HAP-1 (cell line): ENCODE measurements around the gene TRIM15.
"Not testable (repeated sequence)": the region's sequence is repeated elsewhere in the genome, so short reads cannot be mapped to it uniquely, and the experiment has no call there.

Experiments
- DNase-seq, 2 experiments: peaks; one replicate each; pipeline ENCODE4 v3.0.0-alpha.2; 2016 to 2020; ENCODE audit warnings: low spot score in 2 of 2
- H3K27me3 ChIP-seq: fragments of 250-450 bp; sonication (Bioruptor Pico); 2 replicates; pipeline ENCODE4 v1.5.1; 2020; ENCODE audit warnings: low read depth, mild to moderate bottlenecking, moderate library complexity
- H3K36me3 ChIP-seq: fragments of 250-450 bp; sonication (Bioruptor Pico); replicated peaks from 2 replicates; pipeline ENCODE4 v1.5.1; 2020; ENCODE audit warnings: mild to moderate bottlenecking
- H3K4me1 ChIP-seq: fragments of 250-450 bp; sonication (Bioruptor Pico); 2 replicates; pipeline ENCODE4 v1.5.1; 2020; ENCODE audit warnings: mild to moderate bottlenecking
- H3K4me3 ChIP-seq: fragments of 250-450 bp; sonication (Bioruptor Pico); 2 replicates; pipeline ENCODE4 v1.5.1; 2020; ENCODE audit warnings: mild to moderate bottlenecking, moderate library complexity
- H3K9me3 ChIP-seq: fragments of 250-450 bp; sonication (Bioruptor Pico); 2 replicates; pipeline ENCODE4 v1.5.1; 2020; ENCODE audit warnings: mild to moderate bottlenecking, moderate library complexity
- in situ Hi-C: fragments of 300-500 bp; cut with MboI; formaldehyde crosslinking; loops from 3 replicates; pipeline ENCODE4 v1.14.3; 2020; ENCODE audit warnings: low sequenced_read_pairs, inconsistent platforms, mixed read lengths

Gene TRIM15

GRCh38 chr6:30163090-30163917, at the start of gene TRIM15:
Gene TRIM15 (plus strand): TSS chr6:30163546. CDS start chr6:30163685, 139 bp downstream.
- Histone ChIP-seq H3K9me3 (no peaks in the 10 kb centered on the region), H3K4me1 (no peaks in the 10 kb centered on the region), H3K27me3 (peaks cover 15% of the 10 kb centered on the region), H3K4me3 (no peak within 1 kb of the TSS), H3K36me3 (no peaks in the 10 kb centered on the region)
- DNase-seq = no peak
- in situ Hi-C loops = loop anchor here (10.0 kb wide), 1 partner anchor 319 kb away; no protein-coding TSS in a partner anchor

GRCh38 chr6:30113841-30114240, 49.5 kb upstream of the TRIM15 start:
- H3K9me3 ChIP-seq = no peaks in the 10 kb centered on the region
- H3K36me3 ChIP-seq = no peaks in the 10 kb centered on the region
- in situ Hi-C loops = no loop called here
- H3K27me3 ChIP-seq = peaks cover 32% of the 10 kb centered on the region
- no peak overlapping the region for H3K4me3 ChIP-seq
- no peak for DNase-seq
- H3K4me1 ChIP-seq = no peaks in the 10 kb centered on the region

GRCh38 chr6:30116724-30117123, 46.6 kb upstream of the TRIM15 start:
- Histone ChIP-seq H3K4me1 (no peaks in the 10 kb centered on the region), H3K4me3 (no peak overlapping the region), H3K27me3 (peaks cover 27% of the 10 kb centered on the region), H3K9me3 (no peaks in the 10 kb centered on the region), H3K36me3 (no peaks in the 10 kb centered on the region)
- in situ Hi-C loops = no loop called here
- no peak for DNase-seq

DNA sequence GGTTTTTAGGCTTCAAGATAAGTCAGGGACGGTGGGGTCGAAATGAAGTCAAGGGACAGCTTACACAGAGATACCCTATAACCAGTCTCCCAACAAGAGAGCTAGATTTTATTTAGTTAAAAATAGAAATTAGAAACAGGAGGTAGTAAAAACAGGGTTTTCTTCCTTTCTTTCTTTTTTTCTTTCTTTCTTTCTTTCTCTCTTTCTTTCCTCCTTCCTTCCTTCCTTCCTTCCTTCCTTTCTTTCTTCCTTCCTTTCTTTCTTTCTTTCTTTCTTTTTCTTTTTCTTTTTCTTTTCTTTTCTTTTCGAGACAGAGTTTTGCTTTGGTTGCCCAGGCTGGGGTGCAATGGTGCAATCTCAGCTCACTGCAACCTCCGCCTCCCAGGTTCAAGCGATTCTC, 44.7 kb upstream of the TRIM15 start:
- DNase-seq, H3K36me3 ChIP-seq, H3K4me3 ChIP-seq, in situ Hi-C loops, H3K4me1 ChIP-seq, H3K9me3 ChIP-seq, H3K27me3 ChIP-seq: not testable (repeated sequence)

- H3K4me1 ChIP-seq = no peaks in the 10 kb centered on the region
- in situ Hi-C loops = no loop called here
- H3K9me3 ChIP-seq = no peaks in the 10 kb centered on the region
- DNase-seq = no peak
- no peak overlapping the region for H3K4me3 ChIP-seq
- H3K27me3 ChIP-seq = no peaks in the 10 kb centered on the region
- H3K36me3 ChIP-seq = no peaks in the 10 kb centered on the region
These were observed 41.6 kb upstream of the TRIM15 start for GRCh38 chr6:30121446-30122366.

GRCh38 chr6:30122515-30122914, 40.8 kb upstream of the TRIM15 start:
- Histone ChIP-seq H3K4me1 (no peaks in the 10 kb centered on the region), H3K27me3 (no peaks in the 10 kb centered on the region), H3K4me3 (no peak overlapping the region), H3K9me3 (no peaks in the 10 kb centered on the region), H3K36me3 (no peaks in the 10 kb centered on the region)
- in situ Hi-C loops = no loop called here
- DNase-seq = no peak

- no peak for DNase-seq
- Histone ChIP-seq H3K4me3 (no peak overlapping the region), H3K9me3 (no peaks in the 10 kb centered on the region), H3K4me1 (peaks cover 5% of the 10 kb centered on the region), H3K36me3 (no peaks in the 10 kb centered on the region), H3K27me3 (no peaks in the 10 kb centered on the region)
- in situ Hi-C loops = no loop called here
These were observed 35.9 kb upstream of the TRIM15 start for GRCh38 chr6:30127238-30128093.

DNA sequence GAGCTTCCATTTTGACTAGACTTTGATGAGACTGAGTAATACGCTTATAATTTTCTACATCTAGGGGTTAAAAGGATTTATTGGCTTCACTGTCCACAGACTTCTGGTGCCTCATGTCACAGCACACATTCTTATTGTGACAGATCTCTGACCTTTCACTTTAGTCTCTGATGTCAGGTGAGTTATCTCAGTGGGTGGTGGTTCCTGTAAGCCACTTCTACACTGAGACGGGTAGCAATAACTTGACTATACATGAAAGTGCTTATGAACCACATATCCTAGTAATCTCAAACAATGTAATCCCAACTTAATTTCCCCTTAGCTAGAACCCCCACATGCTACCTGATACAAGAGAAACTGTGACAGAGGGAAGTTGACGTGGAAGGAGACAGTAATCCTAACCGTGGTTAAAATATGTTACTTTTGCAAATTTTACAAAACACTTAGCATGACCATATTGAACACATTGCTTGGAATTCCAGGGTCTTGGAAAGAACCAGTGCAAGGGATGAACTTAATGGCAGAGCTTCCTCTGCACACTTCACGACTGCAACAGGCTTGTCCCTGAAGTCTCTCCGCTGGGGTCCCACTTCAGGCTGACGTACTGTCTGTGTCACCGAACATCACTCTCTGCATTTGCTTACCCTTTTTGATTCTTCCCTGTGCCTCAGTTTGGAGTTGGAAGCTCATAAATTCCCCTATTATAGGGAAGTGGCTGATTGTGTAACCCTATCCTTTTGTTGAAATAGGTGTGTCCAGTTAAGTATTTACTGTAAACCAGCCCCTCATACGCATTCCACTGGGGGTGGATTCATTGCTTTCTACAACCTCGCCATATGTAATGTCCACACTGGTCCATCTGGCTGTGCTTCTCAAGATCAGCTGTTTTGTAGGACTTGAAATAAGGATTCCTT, 33.8 kb upstream of the TRIM15 start:
- H3K27me3 ChIP-seq = peaks cover 7% of the 10 kb centered on the region; the same call in 1 of the 2 replicates
- in situ Hi-C loops = no loop called here

GRCh38 chr6:30130179-30130679, 33.1 kb upstream of the TRIM15 start:
- peaks cover 7% of the 10 kb centered on the region; the same call in 1 of the 2 replicates for H3K27me3 ChIP-seq
- H3K36me3 ChIP-seq = no peaks in the 10 kb centered on the region
- DNase-seq = no peak
- no peaks in the 10 kb centered on the region for H3K9me3 ChIP-seq
- in situ Hi-C loops = no loop called here
- peaks cover 7% of the 10 kb centered on the region for H3K4me1 ChIP-seq
- no peak overlapping the region for H3K4me3 ChIP-seq

More for the DNA sequence above, 33.8 kb upstream of the TRIM15 start:
- Histone ChIP-seq H3K4me1 (peaks cover 5% of the 10 kb centered on the region), H3K9me3 (no peaks in the 10 kb centered on the region), H3K4me3 (no peak overlapping the region), H3K36me3 (no peaks in the 10 kb centered on the region)
- DNase-seq = peak in 1 of 2 experiments; percentile 28

DNA sequence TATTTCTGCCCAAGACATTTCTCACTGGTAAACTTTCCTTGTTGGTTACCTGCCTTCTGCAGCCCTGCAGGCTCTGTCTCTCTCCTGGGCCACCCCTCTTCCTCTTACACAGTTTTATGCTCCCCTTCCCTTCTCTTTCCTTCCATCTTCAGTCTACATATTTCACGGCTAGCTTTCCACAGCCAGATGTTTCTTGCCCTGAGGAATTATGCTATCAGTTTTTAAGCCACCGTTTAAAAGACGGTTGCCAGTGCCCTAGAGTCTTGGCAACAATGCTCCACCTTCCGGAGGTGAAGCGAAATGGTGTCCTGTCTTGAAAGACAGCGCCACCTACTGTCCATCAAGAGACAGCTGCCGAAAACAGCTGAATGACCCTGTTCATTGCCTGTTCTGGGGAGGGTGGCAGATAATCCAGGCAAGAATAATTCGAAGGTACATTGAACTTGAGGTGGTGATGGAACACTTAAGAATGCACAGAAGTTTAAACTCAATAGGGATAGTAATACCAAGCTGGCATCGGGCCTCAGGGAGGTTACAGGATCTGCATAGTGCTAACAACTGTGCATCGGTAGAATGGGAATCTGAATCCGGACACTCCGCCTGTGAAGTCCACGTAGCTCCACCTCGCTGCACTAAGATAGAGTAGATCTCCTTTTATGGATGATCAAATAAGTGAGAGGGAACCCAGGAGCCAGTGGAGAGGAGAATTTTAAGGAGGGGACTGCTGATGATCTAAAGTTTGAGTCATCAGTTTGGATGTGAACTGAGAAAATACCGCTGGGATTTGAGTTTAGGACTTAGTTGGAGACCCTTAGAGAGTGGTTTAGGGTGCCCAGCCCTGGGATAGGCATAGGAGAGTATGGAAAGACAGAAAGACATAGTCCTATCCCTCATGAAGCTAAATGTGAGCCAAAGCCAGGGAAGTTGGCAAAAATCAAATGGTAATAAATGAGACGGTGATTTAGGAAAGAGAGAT, 32.2 kb upstream of the TRIM15 start:
- Histone ChIP-seq H3K4me1 (peaks cover 8% of the 10 kb centered on the region), H3K27me3 (peaks cover 7% of the 10 kb centered on the region; the same call in 1 of the 2 replicates), H3K36me3 (no peaks in the 10 kb centered on the region), H3K4me3 (no peak overlapping the region), H3K9me3 (no peaks in the 10 kb centered on the region)
- in situ Hi-C loops = no loop called here
- DNase-seq = peak; percentile 77 to 82

DNA sequence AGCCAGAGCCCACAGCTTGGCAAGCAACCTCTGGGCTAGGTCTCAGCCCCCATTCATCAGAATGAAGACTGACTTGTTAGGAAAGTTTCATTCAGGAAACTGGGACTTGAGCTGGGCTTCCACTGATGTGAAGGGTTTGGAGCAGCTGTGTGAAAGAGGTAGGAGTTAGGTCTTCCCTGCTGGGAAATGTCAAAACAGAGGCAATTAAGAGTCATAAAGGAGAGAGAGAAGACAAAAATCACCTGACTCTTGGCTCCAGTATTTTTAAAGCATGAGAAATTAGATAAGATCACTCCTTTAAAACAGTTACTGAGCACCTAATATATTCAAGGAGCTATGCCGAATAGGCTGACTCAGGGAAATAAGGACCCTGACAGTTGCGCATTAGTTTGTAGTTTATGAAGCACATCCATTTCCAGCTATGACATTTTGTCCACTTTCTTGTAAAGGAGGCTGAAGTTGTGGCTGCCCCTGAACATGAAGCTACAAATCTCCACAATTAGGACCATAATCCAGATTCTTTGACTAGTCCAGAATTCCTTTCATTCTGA, 31.3 kb upstream of the TRIM15 start:
- no peaks in the 10 kb centered on the region for H3K9me3 ChIP-seq
- no peaks in the 10 kb centered on the region for H3K36me3 ChIP-seq
- peaks cover 8% of the 10 kb centered on the region for H3K4me1 ChIP-seq
- no peak for DNase-seq
- in situ Hi-C loops = no loop called here
- peaks cover 7% of the 10 kb centered on the region; the same call in 1 of the 2 replicates for H3K27me3 ChIP-seq
- no peak overlapping the region for H3K4me3 ChIP-seq
